HEK293 (cell line): Measurements from ENCODE around the gene PLCH2.

Experiments
- CTCF ChIP-seq: fragments of 450-650 bp; formaldehyde crosslinking; IDR thresholded peaks from 2 replicates; pipeline ENCODE4 v1.5.1; 2016; ENCODE audit warnings: missing biosample characterization, missing genetic modification characterization
- ZBTB1 ChIP-seq: fragments of 450-650 bp; formaldehyde crosslinking; IDR thresholded peaks from 2 replicates; pipeline ENCODE4 v1.5.1; 2016; ENCODE audit warnings: missing biosample characterization, missing genetic modification characterization
- ZNF211 ChIP-seq: fragments of 450-650 bp; formaldehyde crosslinking; IDR thresholded peaks from 2 replicates; pipeline ENCODE4 v1.5.1; 2016; ENCODE audit warnings: low read depth, missing biosample characterization, missing genetic modification characterization
- ZNF785 ChIP-seq: fragments of 450-650 bp; formaldehyde crosslinking; IDR thresholded peaks from 2 replicates; pipeline ENCODE4 v1.5.1; 2016; ENCODE audit warnings: missing biosample characterization, missing genetic modification characterization

DNA sequence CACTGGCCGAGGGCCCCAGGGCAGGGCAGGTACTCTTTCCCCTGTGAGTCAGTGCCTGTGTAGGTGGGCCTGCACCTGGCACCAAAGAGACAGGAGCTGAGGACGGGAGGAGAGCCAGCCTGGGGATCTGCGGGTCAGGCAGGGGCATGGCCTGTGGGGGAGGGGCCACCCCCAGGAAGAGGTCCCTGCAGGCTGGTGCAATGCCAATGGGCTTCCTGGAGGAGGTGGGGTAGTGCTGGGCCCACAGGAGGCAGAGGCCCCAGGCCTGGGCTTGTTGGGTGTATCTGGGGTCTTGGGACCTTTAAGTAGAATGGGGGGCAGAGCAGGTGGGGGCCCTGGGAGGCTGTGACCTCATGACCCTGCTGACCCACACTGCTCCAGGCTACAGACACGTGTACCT, 23.2 kb downstream of the PLCH2 start:
- no peak for TF ChIP-seq ZBTB1
- TF ChIP-seq ZNF211 (tag by site-specific recombination), result no peak
- TF ChIP-seq CTCF (tag by site-specific recombination), result no peak
- no peak for TF ChIP-seq ZNF785 (tag by site-specific recombination)
